NCI-H1417 treated with DMSO at 0.1 percent for 48 hours (cell line): ENCODE results near the gene TMEM129.
A peak's percentile ranks its signal among the peaks of the same experiment; 100 is the strongest.
"Not testable (repeated sequence)": the region's sequence is repeated elsewhere in the genome, so short reads cannot be mapped to it uniquely, and the experiment has no call there.

Experiments used
- DNase-seq: peaks from one replicate; lab custom pipeline; 2025; lab: John Stamatoyannopoulos, UW

Gene TMEM129

GRCh38 chr4:1693131-1693896 is 27.8 kb downstream of the TMEM129 start:
- peak; percentile 15 for DNase-seq

GRCh38 chr4:1691737-1692373 is 29.3 kb downstream of the TMEM129 start:
- no peak for DNase-seq

GRCh38 chr4:1690698-1691097 is 30.4 kb downstream of the TMEM129 start:
- DNase-seq: no peak

GRCh38 chr4:1686440-1687036 is 34.6 kb downstream of the TMEM129 start:
- DNase-seq: no peak

GRCh38 chr4:1685235-1686150 is 35.6 kb downstream of the TMEM129 start:
- no peak for DNase-seq

GRCh38 chr4:1684506-1685234 is 36.5 kb downstream of the TMEM129 start:
- DNase-seq: no peak

GRCh38 chr4:1683736-1684505 is 37.2 kb downstream of the TMEM129 start, which contains the start of gene FAM53A:
Gene FAM53A (minus strand): TSS chr4:1684313. CDS start chr4:1668741, 15,572 bp downstream.
- DNase-seq: peak; percentile 36

GRCh38 chr4:1683261-1683735 is 37.8 kb downstream of the TMEM129 start:
- DNase-seq: no peak

- no peak for DNase-seq
These were observed 38.3 kb downstream of the TMEM129 start for GRCh38 chr4:1682860-1683259.

GRCh38 chr4:1678244-1678643 is 42.9 kb downstream of the TMEM129 start:
- DNase-seq: no peak

- DNase-seq: no peak
These were observed 44.3 kb downstream of the TMEM129 start for GRCh38 chr4:1676605-1677525.

- DNase-seq: no peak
These were observed 45.4 kb downstream of the TMEM129 start for GRCh38 chr4:1675802-1676137.

GRCh38 chr4:1675136-1675801 is 45.9 kb downstream of the TMEM129 start:
- no peak for DNase-seq

- DNase-seq: no peak
These were observed 46.4 kb downstream of the TMEM129 start for GRCh38 chr4:1674682-1675081.

- DNase-seq: no peak
These were observed 47.5 kb downstream of the TMEM129 start for GRCh38 chr4:1673671-1674070.

- DNase-seq: not testable (repeated sequence)
These were observed 50.1 kb downstream of the TMEM129 start for GRCh38 chr4:1671011-1671410.

- DNase-seq: no peak
These were observed 50.8 kb downstream of the TMEM129 start for GRCh38 chr4:1670279-1670678.

GRCh38 chr4:1669850-1670249 is 51.3 kb downstream of the TMEM129 start:
- DNase-seq: no peak

GRCh38 chr4:1669270-1669669 is 51.9 kb downstream of the TMEM129 start:
- no peak for DNase-seq
